ENCODE data around the gene SELENOI. TPM values are rescaled to one million over a fixed set of nuclear protein-coding genes. Genes with fewer than 3 reads are reported as not detected.

The SELENOI gene
- total and polyA plus RNA-seq, 11 donors = 1.9 to 14.9 (median 10.2) TPM

DNA sequence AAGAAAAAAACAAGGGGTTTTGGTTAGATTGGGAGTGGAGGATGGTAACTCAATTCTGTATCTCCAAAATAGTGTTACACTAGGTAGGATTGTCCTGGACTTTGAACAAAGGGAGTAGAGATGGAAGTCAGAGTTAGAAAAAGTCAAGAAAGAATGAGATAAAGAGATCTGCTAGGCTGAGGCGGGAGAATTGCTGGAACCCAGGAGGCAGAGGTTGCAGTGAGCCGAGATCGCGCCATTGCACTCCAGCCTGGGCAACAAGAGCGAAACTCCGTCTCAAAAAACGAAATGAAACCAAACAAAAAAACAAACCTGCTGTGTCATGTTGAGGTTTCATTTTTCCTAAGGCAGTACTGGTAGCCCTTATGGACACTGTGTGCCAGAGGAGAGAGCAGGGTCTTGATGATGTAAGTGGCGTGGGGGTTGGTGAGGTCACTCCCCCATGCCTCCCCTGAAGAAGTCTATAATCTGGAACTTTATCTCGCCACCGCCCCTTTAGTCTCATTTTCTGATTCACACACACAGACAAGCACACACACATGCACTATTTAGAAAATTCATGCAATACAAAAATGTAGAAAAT, 66.2 kb downstream of the SELENOI start:
- ATAC-seq = no peak
- Histone ChIP-seq H3K4me1 (no peaks in the 10 kb centered on the region), H3K27me3 (peaks cover 0 to 4% (median 0%) of the 10 kb centered on the region in 9 donors), H3K4me3 (peak overlapping the region in 2 of 12 donors; percentile 8 to 49), H3K27ac (peak overlapping the region in 1 of 12 donors; percentile 74), H3K36me3 (no peaks in the 10 kb centered on the region), H3K9me3 (no peaks in the 10 kb centered on the region)
- intact Hi-C loops (cut with DNase I) = no loop called here
- 81 to 82% (median 82%) methylated on average over 10 of the region's 10 CpGs for WGBS, 4 donors
- TF ChIP-seq POLR2A (IDR thresholded peaks at IDR 0.05) = no peak
- TF ChIP-seq, protein P1, sequence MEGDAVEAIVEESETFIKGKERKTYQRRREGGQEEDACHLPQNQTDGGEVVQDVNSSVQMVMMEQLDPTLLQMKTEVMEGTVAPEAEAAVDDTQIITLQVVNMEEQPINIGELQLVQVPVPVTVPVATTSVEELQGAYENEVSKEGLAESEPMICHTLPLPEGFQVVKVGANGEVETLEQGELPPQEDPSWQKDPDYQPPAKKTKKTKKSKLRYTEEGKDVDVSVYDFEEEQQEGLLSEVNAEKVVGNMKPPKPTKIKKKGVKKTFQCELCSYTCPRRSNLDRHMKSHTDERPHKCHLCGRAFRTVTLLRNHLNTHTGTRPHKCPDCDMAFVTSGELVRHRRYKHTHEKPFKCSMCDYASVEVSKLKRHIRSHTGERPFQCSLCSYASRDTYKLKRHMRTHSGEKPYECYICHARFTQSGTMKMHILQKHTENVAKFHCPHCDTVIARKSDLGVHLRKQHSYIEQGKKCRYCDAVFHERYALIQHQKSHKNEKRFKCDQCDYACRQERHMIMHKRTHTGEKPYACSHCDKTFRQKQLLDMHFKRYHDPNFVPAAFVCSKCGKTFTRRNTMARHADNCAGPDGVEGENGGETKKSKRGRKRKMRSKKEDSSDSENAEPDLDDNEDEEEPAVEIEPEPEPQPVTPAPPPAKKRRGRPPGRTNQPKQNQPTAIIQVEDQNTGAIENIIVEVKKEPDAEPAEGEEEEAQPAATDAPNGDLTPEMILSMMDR (IDR thresholded peaks at IDR 0.05) = no peak
- no peak for DNase-seq

DNA sequence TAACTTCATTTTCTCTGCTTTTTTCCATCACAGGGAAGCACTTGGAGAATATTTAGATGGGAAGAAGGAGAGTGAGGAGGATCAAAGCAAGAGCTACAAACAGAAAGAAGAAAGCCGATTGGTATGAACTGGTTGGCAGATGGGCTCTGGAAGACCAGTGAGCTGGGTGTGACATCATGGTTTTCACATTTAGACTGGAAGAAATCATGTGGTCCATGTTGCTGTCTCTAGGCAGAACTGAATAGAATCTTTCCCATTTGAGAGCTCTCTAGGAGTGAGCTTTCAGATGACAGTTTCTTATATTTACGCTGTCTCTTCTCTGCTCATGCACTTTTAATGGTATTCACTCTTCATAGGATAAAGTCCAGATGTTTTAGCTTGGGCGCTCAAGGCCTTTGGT, 68.4 kb downstream of the SELENOI start:
- 87 to 93% (median 89%) methylated on average over 3 of the region's 3 CpGs for WGBS, 4 donors
- Histone ChIP-seq H3K9me3 (no peaks in the 10 kb centered on the region), H3K4me1 (no peaks in the 10 kb centered on the region), H3K4me3 (no peak overlapping the region), H3K27me3 (no peaks in the 10 kb centered on the region), H3K36me3 (no peaks in the 10 kb centered on the region), H3K27ac (no peak overlapping the region)
- DNase-seq (no peak), ATAC-seq (no peak)
- TF ChIP-seq POLR2A (IDR thresholded peaks at IDR 0.05) = no peak
- TF ChIP-seq, protein P1 (IDR thresholded peaks at IDR 0.05) = no peak
- intact Hi-C loops (cut with DNase I) = no loop called here

DNA sequence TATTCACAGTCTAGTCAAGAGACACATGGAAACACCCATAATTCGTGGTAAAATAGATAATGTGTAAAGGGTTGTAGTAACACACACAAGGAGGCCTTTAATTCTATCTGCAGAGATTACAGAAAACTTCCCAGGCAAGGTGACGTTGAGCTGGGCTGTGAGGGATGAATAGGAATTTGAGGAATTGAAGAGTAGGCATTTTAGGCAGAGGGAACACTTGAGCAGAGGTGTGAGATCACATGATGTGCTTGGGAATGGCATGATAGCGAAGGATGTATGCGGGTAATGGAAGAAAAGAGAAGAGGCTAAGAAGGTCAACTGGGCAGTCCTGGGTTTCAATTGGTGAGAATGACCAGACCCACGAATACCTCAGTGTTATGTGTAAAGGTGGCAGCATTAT, 76.0 kb downstream of the SELENOI start:
- Histone ChIP-seq H3K4me1 (no peaks in the 10 kb centered on the region), H3K27me3 (no peaks in the 10 kb centered on the region), H3K36me3 (no peaks in the 10 kb centered on the region), H3K9me3 (no peaks in the 10 kb centered on the region), H3K27ac (no peak overlapping the region), H3K4me3 (no peak overlapping the region)
- intact Hi-C loops (cut with DNase I) = no loop called here
- TF ChIP-seq, protein P1 (IDR thresholded peaks at IDR 0.05) = no peak
- TF ChIP-seq POLR2A (IDR thresholded peaks at IDR 0.05) = no peak
- WGBS, 4 donors = 77 to 80% (median 77%) methylated on average over 5 of the region's 5 CpGs
- DNase-seq (no peak), ATAC-seq (no peak)

DNA sequence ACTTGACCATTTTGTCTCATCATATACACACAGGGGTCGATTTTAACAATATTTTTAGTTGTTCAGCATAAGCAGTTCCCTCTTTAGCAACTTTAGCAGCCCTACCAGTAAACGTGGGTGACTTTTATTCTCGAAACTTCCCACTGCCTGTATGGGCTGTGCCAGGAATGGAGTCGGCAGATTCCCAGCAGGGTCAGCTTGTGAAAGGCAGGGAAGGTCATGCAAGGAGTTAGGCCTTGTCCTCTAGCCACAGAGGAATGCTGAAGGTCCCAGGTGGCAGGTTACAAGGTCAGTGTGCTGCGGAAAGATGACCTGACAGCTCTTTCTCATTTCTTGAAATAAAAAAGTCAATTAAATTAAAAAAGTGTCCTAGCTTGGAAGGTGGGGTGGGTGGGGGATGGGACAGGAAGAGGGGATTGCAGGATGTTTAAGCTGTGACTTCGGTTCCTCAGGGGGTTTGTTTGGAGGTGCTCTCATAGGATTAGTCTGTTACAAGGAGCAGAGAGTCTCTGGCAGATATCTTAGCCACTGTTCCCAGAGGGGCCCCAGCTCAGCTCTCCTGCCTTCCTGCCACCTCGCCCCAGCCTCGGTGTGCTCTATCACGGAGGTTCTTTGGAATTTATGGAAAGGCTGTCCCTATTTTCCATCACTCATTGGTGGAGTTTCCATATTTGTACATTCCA, 77.1 kb downstream of the SELENOI start:
- no peak for TF ChIP-seq POLR2A (IDR thresholded peaks at IDR 0.05)
- TF ChIP-seq, protein P1 (IDR thresholded peaks at IDR 0.05) = no peak
- H3K36me3 ChIP-seq = no peaks in the 10 kb centered on the region
- WGBS, 4 donors = 38 to 50% (median 46%) methylated on average over 9 of the region's 9 CpGs

More for the DNA sequence above, 77.1 kb downstream of the SELENOI start:
- no peak for DNase-seq
- intact Hi-C loops (cut with DNase I) = no loop called here
- Histone ChIP-seq H3K27ac (no peak overlapping the region), H3K4me3 (no peak overlapping the region), H3K4me1 (no peaks in the 10 kb centered on the region), H3K9me3 (no peaks in the 10 kb centered on the region), H3K27me3 (no peaks in the 10 kb centered on the region)
- ATAC-seq = peak in 1 of 4 donors; percentile 45
